ENCODE measurements around the gene ATF5. TPM values are rescaled to one million over a fixed set of nuclear protein-coding genes. Genes with fewer than 3 reads are reported as not detected.

Gene ATF5
- total RNA-seq, 1 experiment from 2014 or later = 64.0 TPM

- H3K4me1 Mint-ChIP-seq (ENCODE audit: low read depth, unreplicated experiment) = no peaks in the 10 kb centered on the region
- Histone ChIP-seq H3K9me3 (no peaks in the 10 kb centered on the region), H3K4me1 (0 out of 2 replicates have a peak, but pooled peaks cover 4% of the 10 kb centered on the region), H3K4me3 (ENCODE audit: low read depth, low read length) (no peak overlapping the region), H3K36me3 (ENCODE audit: control insufficient read depth, insufficient read depth, low read length) (no peaks in the 10 kb centered on the region), H3K27me3 (replicated peaks; ENCODE audit: control insufficient read depth, insufficient read depth, low read length) (no peaks in the 10 kb centered on the region)
- H3K27ac Mint-ChIP-seq (ENCODE audit: unreplicated experiment) = no peak overlapping the region
- no peak for DNase-seq
- H3K4me3 Mint-ChIP-seq (ENCODE audit: unreplicated experiment) = no peak overlapping the region
- TF ChIP-seq CTCF (IDR thresholded peaks at IDR 0.05; ENCODE audit: insufficient read depth in 1 of 2, low read depth in 1 of 2, low read length in 1 of 2, severe bottlenecking in 1 of 2, unreplicated experiment in 1 of 2) = no peak
- no peaks in the 10 kb centered on the region for H3K27me3 Mint-ChIP-seq (ENCODE audit: insufficient read depth, unreplicated experiment)
- intact Hi-C loops (cut with micrococcal nuclease; ENCODE audit: unreplicated experiment) = no loop called here
- ChIA-PET CTCF (interaction anchor here (0.6 kb wide), 1 partner anchor 1308 kb away, joined by 4 read pairs; no protein-coding TSS in a partner anchor), POLR2A (interaction anchor here (0.5 kb wide), 1 partner anchor 329 kb away, joined by 5 read pairs; no protein-coding TSS in a partner anchor)
- H3K9me3 Mint-ChIP-seq (ENCODE audit: unreplicated experiment) = no peaks in the 10 kb centered on the region
- H3K36me3 Mint-ChIP-seq (ENCODE audit: insufficient read depth, unreplicated experiment) = no peaks in the 10 kb centered on the region
- no TSS peak for BruUV-seq (replicated peaks)
These were observed 24.4 kb downstream of the ATF5 start for GRCh38 chr19:49953416-49953815.

DNA sequence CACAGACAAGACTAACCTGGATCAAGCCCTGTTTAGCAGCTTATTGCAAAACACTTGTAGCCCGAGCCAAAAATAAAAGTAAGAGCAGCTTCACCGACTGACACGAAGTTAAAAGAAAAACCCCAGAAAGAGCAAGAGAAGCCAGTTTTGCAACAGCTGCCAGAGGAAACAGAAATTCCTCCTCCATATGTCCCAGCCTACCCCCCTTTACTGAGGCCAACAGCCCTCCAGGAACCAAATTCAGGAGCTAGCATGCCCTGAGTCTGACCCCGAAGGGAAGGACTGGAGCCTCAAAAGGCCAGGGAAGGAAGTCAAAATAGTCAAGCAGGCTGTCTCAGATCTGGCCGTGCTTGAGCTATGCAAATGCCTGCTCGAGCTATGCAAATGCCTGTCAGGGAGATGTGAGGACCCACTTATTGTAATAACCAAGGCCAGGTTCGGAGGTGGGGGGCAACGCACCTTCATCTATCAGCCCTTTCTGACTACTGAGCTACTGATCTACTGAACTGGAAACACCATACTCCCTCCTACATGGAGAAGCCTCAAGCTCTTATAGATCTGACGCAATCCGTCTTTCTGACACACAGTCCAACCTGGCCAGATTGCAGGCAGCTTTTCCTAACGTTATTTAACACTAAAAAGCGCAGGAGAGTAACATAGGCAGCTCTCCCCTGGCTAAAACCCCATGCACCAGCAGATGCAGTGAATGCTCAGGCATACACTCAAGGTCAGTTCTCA, 25.3 kb downstream of the ATF5 start:
- CTCF ChIA-PET = no interaction called here
- Mint-ChIP-seq H3K9me3 (ENCODE audit: unreplicated experiment) (no peaks in the 10 kb centered on the region), H3K4me3 (ENCODE audit: unreplicated experiment) (no peak overlapping the region), H3K27ac (ENCODE audit: unreplicated experiment) (no peak overlapping the region), H3K36me3 (ENCODE audit: insufficient read depth, unreplicated experiment) (no peaks in the 10 kb centered on the region), H3K4me1 (ENCODE audit: low read depth, unreplicated experiment) (no peaks in the 10 kb centered on the region), H3K27me3 (ENCODE audit: insufficient read depth, unreplicated experiment) (no peaks in the 10 kb centered on the region)
- no TSS peak for BruUV-seq (replicated peaks)
- intact Hi-C loops (cut with micrococcal nuclease; ENCODE audit: unreplicated experiment) = no loop called here
- DNase-seq = no peak
- no peaks in the 10 kb centered on the region for H3K27me3 ChIP-seq (replicated peaks; ENCODE audit: control insufficient read depth, insufficient read depth, low read length)
- no peaks in the 10 kb centered on the region for H3K9me3 ChIP-seq
- no peak overlapping the region for H3K4me3 ChIP-seq (ENCODE audit: low read depth, low read length)
- TF ChIP-seq CTCF (IDR thresholded peaks at IDR 0.05; ENCODE audit: insufficient read depth in 1 of 2, low read depth in 1 of 2, low read length in 1 of 2, severe bottlenecking in 1 of 2, unreplicated experiment in 1 of 2) = no peak
- 0 out of 2 replicates have a peak, but pooled peaks cover 4% of the 10 kb centered on the region for H3K4me1 ChIP-seq
- no peaks in the 10 kb centered on the region for H3K36me3 ChIP-seq (ENCODE audit: control insufficient read depth, insufficient read depth, low read length)
- POLR2A ChIA-PET = no interaction called here

- intact Hi-C loops (cut with micrococcal nuclease; ENCODE audit: unreplicated experiment) = no loop called here
- Mint-ChIP-seq H3K4me1 (ENCODE audit: low read depth, unreplicated experiment) (no peaks in the 10 kb centered on the region), H3K4me3 (ENCODE audit: unreplicated experiment) (no peak overlapping the region), H3K27me3 (ENCODE audit: insufficient read depth, unreplicated experiment) (no peaks in the 10 kb centered on the region), H3K27ac (ENCODE audit: unreplicated experiment) (no peak overlapping the region), H3K9me3 (ENCODE audit: unreplicated experiment) (no peaks in the 10 kb centered on the region), H3K36me3 (ENCODE audit: insufficient read depth, unreplicated experiment) (no peaks in the 10 kb centered on the region)
- no peak for TF ChIP-seq CTCF (IDR thresholded peaks at IDR 0.05; ENCODE audit: insufficient read depth in 1 of 2, low read depth in 1 of 2, low read length in 1 of 2, severe bottlenecking in 1 of 2, unreplicated experiment in 1 of 2)
- Histone ChIP-seq H3K36me3 (ENCODE audit: control insufficient read depth, insufficient read depth, low read length) (no peaks in the 10 kb centered on the region), H3K27me3 (replicated peaks; ENCODE audit: control insufficient read depth, insufficient read depth, low read length) (no peaks in the 10 kb centered on the region), H3K4me1 (0 out of 2 replicates have a peak, but pooled peaks cover 4% of the 10 kb centered on the region), H3K4me3 (ENCODE audit: low read depth, low read length) (no peak overlapping the region), H3K9me3 (no peaks in the 10 kb centered on the region)
- no peak for DNase-seq
- POLR2A ChIA-PET = no interaction called here
- CTCF ChIA-PET = no interaction called here
- BruUV-seq (replicated peaks) = no TSS peak
These were observed 25.9 kb downstream of the ATF5 start for GRCh38 chr19:49954933-49955332.

All from Caco-2 (cell line).